Neural cell (in vitro differentiated cells): ENCODE data around the gene COL15A1. TPM values are rescaled to one million over a fixed set of nuclear protein-coding genes. Genes with fewer than 3 reads are reported as not detected.

ENCODE experiments used
- H2AFZ ChIP-seq: fragments of 200-600, 300-800 bp; sonication (generic), shearing (Covaris generic); 2 replicates; pipeline ENCODE4 v1.6.0; 2014; ENCODE audit warnings: low read depth, mild to moderate bottlenecking, antibody characterized with exemption, low read length, moderate library complexity
- H3F3A ChIP-seq: fragments of 200-600 bp; shearing (Covaris generic); 2 replicates; pipeline ENCODE4 v1.6.1; 2016; ENCODE audit warnings: mild to moderate bottlenecking, moderate library complexity, mixed read lengths, antibody characterized with exemption, low read length; ENCODE audit not compliant: insufficient read depth, poor library complexity, severe bottlenecking
- H3K27ac ChIP-seq: fragments of 200-600, 300-800 bp; sonication (generic), shearing (Covaris generic); 2 replicates; pipeline ENCODE4 v1.5.1; 2014; ENCODE audit warnings: mild to moderate bottlenecking, low read length, moderate library complexity
- H3K27me3 ChIP-seq: fragments of 300-800, 200-600 bp; sonication (generic), shearing (Covaris generic); 2 replicates; pipeline ENCODE4 v1.6.0; 2014; ENCODE audit warnings: mild to moderate bottlenecking, low read depth, low read length, moderate library complexity; ENCODE audit not compliant: insufficient read depth
- H3K36me3 ChIP-seq: fragments of 300-800, 200-600 bp; sonication (generic), shearing (Covaris generic); 2 replicates; pipeline ENCODE4 v1.5.1; 2014; ENCODE audit warnings: mild to moderate bottlenecking, antibody characterized with exemption, low read length, moderate library complexity; ENCODE audit not compliant: insufficient read depth
- H3K4me2 ChIP-seq: fragments of 300-800, 200-600 bp; sonication (generic), shearing (Covaris generic); 2 replicates; pipeline ENCODE4 v1.6.0; 2014; ENCODE audit warnings: mild to moderate bottlenecking, low read length
- H3K4me3 ChIP-seq: fragments of 300-800, 200-600 bp; sonication (generic), shearing (Covaris generic); 2 replicates; pipeline ENCODE4 v1.5.1; 2014; ENCODE audit warnings: mild to moderate bottlenecking, low read length, moderate library complexity
- H3K79me2 ChIP-seq: fragments of 200-600 bp; shearing (Covaris generic); replicated peaks from 2 replicates; pipeline ENCODE4 v1.6.0; 2014; ENCODE audit warnings: mild to moderate bottlenecking, low read length, moderate library complexity; ENCODE audit not compliant: insufficient read depth
- H3K9ac ChIP-seq: fragments of 300-800, 200-600 bp; sonication (generic), shearing (Covaris generic); 2 replicates; pipeline ENCODE4 v1.6.1; 2016; ENCODE audit warnings: mild to moderate bottlenecking, low read length, mixed read lengths
- H3K9me2 ChIP-seq: fragments of 200-600 bp; shearing (Covaris generic); 2 replicates; pipeline ENCODE4 v1.6.1; 2016; ENCODE audit warnings: mild to moderate bottlenecking, low read length, mixed read lengths; ENCODE audit not compliant: insufficient read depth
- H3K9me3 ChIP-seq: fragments of 200-600, 300-800 bp; sonication (generic), shearing (Covaris generic); 2 replicates; pipeline ENCODE4 v1.6.1; 2016; ENCODE audit warnings: mild to moderate bottlenecking, mixed run types, low read length, moderate library complexity, mixed read lengths
- H4K20me1 ChIP-seq: fragments of 200-600 bp; shearing (Covaris generic); 2 replicates; pipeline ENCODE4 v1.6.1; 2016; ENCODE audit warnings: mild to moderate bottlenecking, mixed run types; ENCODE audit not compliant: insufficient read depth
- CTCF ChIP-seq: fragments of 450-650 bp; IDR thresholded peaks from 2 replicates; pipeline ENCODE4 v1.5.1; 2014; ENCODE audit warnings: antibody characterized with exemption, mild to moderate bottlenecking, moderate library complexity; ENCODE audit not compliant: poor library complexity, severe bottlenecking
- EP300 ChIP-seq: fragments of 450-650 bp; conservative IDR thresholded peaks from 2 replicates; pipeline ENCODE4 v1.6.1; 2014; ENCODE audit warnings: antibody characterized with exemption, mild to moderate bottlenecking, moderate library complexity; ENCODE audit not compliant: poor library complexity, severe bottlenecking
- EZH2 ChIP-seq: fragments of 200-600, 300-800 bp; shearing (Covaris generic), sonication (generic); IDR thresholded peaks from 2 replicates; pipeline ENCODE4 v1.6.1; 2014; ENCODE audit warnings: antibody characterized with exemption, low read length, borderline replicate concordance, mild to moderate bottlenecking; ENCODE audit not compliant: insufficient read depth, poor library complexity, severe bottlenecking
- MXI1 ChIP-seq: fragments of 450-650 bp; conservative IDR thresholded peaks from 2 replicates; pipeline ENCODE4 v1.6.1; 2014; ENCODE audit warnings: antibody characterized with exemption, mild to moderate bottlenecking; ENCODE audit not compliant: poor library complexity, severe bottlenecking
- POLR2AphosphoS5 ChIP-seq: IDR thresholded peaks from 2 replicates; pipeline ENCODE4 v1.6.1; 2012
- RAD21 ChIP-seq: fragments of 450-650 bp; conservative IDR thresholded peaks from 2 replicates; pipeline ENCODE4 v1.6.1; 2014; ENCODE audit warnings: antibody characterized with exemption, mild to moderate bottlenecking, moderate library complexity
- REST ChIP-seq: IDR thresholded peaks from 2 replicates; pipeline ENCODE4 v1.6.1; 2012; ENCODE audit warnings: borderline replicate concordance
- SMC3 ChIP-seq: fragments of 450-650 bp; conservative IDR thresholded peaks from 2 replicates; pipeline ENCODE4 v1.6.1; 2014; ENCODE audit warnings: antibody characterized with exemption, mild to moderate bottlenecking, moderate library complexity; ENCODE audit not compliant: poor library complexity
- TAF1 ChIP-seq: IDR thresholded peaks from 2 replicates; pipeline ENCODE4 v1.6.1; 2012; ENCODE audit warnings: low read depth
- polyA plus RNA-seq: library from polyadenylated mRNA; depleted of rRNA; stranded (reverse); fragments of >200 nt; gene quantifications from 2 replicates; pipeline ENCODE4 v1.2.3, GENCODE V29; 2014

The COL15A1 gene
- polyA plus RNA-seq, 1 donor from 2014 or later: 2.8 TPM

- TF ChIP-seq RAD21: no peak
- TF ChIP-seq REST: peak; percentile 42
- TF ChIP-seq EZH2: no peak
- TF ChIP-seq POLR2AphosphoS5: peak; percentile 32
- TF ChIP-seq TAF1: no peak
- TF ChIP-seq EP300: peak; percentile 84
- TF ChIP-seq CTCF: no peak
- Histone ChIP-seq H3F3A (no peaks in the 10 kb centered on the region), H3K4me3 (peak overlapping the region; percentile 7), H2AFZ (no peak overlapping the region), H3K79me2 (no peaks in the 10 kb centered on the region), H3K9me3 (no peaks in the 10 kb centered on the region), H3K4me2 (peak overlapping the region; percentile 28), H3K27me3 (no peaks in the 10 kb centered on the region), H3K9ac (peak overlapping the region; percentile 8), H3K27ac (peak overlapping the region; percentile 67), H3K9me2 (no peaks in the 10 kb centered on the region), H4K20me1 (no peaks in the 10 kb centered on the region), H3K36me3 (no peaks in the 10 kb centered on the region)
Observed at GRCh38 chr9:99029083-99029645, 85.5 kb downstream of the COL15A1 start.

GRCh38 chr9:99030092-99030511 is 86.4 kb downstream of the COL15A1 start:
- no peaks in the 10 kb centered on the region for H3K79me2 ChIP-seq
- peak overlapping the region; percentile 67 for H3K27ac ChIP-seq
- H2AFZ ChIP-seq: no peak overlapping the region
- H3K9ac ChIP-seq: no peak overlapping the region
- no peak overlapping the region for H3K4me2 ChIP-seq
- no peak for TF ChIP-seq POLR2AphosphoS5
- no peak for TF ChIP-seq TAF1
- TF ChIP-seq RAD21: no peak
- TF ChIP-seq MXI1: no peak
- no peak for TF ChIP-seq SMC3
- TF ChIP-seq CTCF: no peak
- TF ChIP-seq EZH2: no peak
- TF ChIP-seq EP300: no peak
- TF ChIP-seq REST: no peak
- no peaks in the 10 kb centered on the region for H3F3A ChIP-seq
- no peaks in the 10 kb centered on the region for H3K27me3 ChIP-seq
- H3K9me2 ChIP-seq: no peaks in the 10 kb centered on the region
- H4K20me1 ChIP-seq: no peaks in the 10 kb centered on the region
- no peaks in the 10 kb centered on the region for H3K36me3 ChIP-seq
- H3K4me3 ChIP-seq: no peak overlapping the region
- H3K9me3 ChIP-seq: no peaks in the 10 kb centered on the region
